ENCODE measurements around the gene FADS2.

DNA sequence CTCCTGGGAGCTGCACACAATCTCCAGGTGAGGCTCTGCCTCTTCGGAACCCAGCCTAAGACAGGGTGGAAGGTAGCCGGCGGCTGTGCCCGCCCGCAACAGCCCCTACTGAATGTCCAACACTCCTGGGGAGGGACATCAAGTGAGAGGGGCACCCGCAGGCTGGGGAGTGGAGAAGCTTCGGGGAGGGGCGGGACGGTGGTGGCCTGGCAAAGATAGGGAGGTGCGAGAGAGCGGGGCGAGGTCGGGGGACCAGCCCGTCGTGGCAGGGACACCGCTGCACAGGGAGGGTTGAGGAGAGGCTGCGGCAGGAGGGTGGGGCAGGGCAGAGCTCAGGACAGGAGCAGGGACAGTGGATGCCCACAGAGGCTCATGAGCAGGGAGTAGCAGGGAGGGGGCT, 72.2 kb downstream of the FADS2 start:
- TF ChIP-seq POLR2A (IDR thresholded peaks at IDR 0.05; ENCODE audit: low read depth, low read length), result no peak
- no peak for TF ChIP-seq POLR2AphosphoS5 (IDR thresholded peaks at IDR 0.05; ENCODE audit: low read depth, low read length)
- no peak for TF ChIP-seq TAF1 (IDR thresholded peaks at IDR 0.05; ENCODE audit: borderline replicate concordance, low read depth, low read length)

Data from GM12892 (cell line).